ENCODE data around the gene CASKIN2.
"Not testable (repeated sequence)": the region's sequence is repeated elsewhere in the genome, so short reads cannot be mapped to it uniquely, and the experiment has no call there.

CASKIN2 gene

GRCh38 chr17:75459590-75460267 lies 55.6 kb downstream of the CASKIN2 start:
- TF ChIP-seq, protein P1, sequence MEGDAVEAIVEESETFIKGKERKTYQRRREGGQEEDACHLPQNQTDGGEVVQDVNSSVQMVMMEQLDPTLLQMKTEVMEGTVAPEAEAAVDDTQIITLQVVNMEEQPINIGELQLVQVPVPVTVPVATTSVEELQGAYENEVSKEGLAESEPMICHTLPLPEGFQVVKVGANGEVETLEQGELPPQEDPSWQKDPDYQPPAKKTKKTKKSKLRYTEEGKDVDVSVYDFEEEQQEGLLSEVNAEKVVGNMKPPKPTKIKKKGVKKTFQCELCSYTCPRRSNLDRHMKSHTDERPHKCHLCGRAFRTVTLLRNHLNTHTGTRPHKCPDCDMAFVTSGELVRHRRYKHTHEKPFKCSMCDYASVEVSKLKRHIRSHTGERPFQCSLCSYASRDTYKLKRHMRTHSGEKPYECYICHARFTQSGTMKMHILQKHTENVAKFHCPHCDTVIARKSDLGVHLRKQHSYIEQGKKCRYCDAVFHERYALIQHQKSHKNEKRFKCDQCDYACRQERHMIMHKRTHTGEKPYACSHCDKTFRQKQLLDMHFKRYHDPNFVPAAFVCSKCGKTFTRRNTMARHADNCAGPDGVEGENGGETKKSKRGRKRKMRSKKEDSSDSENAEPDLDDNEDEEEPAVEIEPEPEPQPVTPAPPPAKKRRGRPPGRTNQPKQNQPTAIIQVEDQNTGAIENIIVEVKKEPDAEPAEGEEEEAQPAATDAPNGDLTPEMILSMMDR (IDR thresholded peaks at IDR 0.05; ENCODE audit: low read depth, low read length) = no peak
- no peak overlapping the region for H3K4me3 ChIP-seq (ENCODE audit: low read depth, low read length)

DNA sequence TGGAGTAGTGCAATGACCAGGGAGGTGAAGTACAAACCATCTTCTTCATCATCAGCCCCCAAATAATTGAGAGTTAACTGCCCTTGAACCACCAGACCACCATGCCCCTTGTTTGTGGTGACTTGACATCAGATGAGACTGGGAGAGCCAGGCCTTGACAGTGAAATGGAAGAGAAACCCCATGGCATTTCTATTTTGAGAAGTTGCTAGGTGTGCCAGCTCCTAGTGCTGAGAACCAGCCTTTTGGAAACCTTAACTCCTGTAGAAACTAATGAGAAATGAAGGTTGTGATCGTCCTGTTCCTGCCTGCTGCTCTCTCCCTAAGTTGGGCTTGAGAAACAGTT lies 56.1 kb downstream of the CASKIN2 start:
- no peak overlapping the region for H3K4me3 ChIP-seq (ENCODE audit: low read depth, low read length)
- TF ChIP-seq, protein P1 (IDR thresholded peaks at IDR 0.05; ENCODE audit: low read depth, low read length) = no peak

GRCh38 chr17:75457047-75457654 lies 58.2 kb downstream of the CASKIN2 start:
- TF ChIP-seq, protein P1 (IDR thresholded peaks at IDR 0.05; ENCODE audit: low read depth, low read length) = no peak
- H3K4me3 ChIP-seq (ENCODE audit: low read depth, low read length) = peak overlapping the region; percentile 97

DNA sequence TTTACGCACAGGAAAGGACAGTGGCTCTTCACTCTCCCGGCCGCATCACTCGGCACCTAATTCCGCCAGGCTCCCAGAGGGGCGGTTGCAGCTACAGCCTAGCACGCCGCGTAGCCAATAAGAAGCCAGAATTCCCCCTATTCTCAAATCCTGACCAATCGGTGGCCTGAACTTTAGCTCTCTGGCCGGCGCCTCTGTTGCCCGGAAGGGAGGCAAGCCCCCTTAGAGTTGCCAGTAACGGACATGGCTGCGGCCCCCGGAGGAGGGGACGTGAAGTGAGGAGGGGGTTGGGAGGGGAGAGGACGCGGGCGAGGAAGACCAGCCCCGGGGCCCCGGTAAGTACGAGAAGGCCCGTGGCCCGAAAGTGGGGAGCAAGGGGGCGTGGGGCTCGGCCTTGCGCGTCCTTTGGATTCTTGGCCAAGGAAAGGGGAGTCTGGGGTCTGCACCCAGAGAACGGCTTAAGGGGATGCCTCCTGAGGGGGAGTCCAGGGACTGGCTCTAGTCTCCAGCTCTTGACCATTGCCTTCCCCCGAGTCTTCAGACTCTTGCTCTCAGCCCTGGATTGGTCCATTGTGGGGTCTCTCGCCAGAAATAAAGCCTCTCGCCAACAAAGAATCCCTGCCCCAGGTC lies 58.8 kb downstream of the CASKIN2 start, which contains the start of gene TMEM94:
Gene TMEM94 (plus strand): TSS at position 219 of the 630 bp plus-strand sequence. CDS start 15,271 bp downstream, outside the sequence.
- TF ChIP-seq, protein P1 (IDR thresholded peaks at IDR 0.05; ENCODE audit: low read depth, low read length) = no peak
- H3K4me3 ChIP-seq (ENCODE audit: low read depth, low read length) = peak within 1 kb of the TSS; percentile 97

DNA sequence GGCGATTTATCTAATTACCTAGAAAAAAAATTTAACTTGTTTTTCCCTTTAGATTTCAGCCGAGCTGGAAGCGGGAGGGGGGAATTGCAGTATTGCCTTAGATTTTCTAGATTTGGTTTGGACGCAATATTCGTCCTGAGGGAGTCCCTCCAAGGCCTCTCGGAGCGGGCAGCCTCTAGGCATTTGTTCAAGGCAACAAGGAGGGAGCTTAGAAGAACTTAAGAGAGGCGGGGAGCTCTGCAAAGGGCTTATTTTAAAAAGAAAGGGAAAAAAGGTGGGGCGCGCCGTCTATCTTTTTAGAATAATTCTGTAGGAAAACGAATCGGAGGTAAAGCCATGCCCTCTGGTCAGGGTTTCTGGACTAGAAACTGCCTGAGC lies 59.3 kb downstream of the CASKIN2 start:
- peak overlapping the region; percentile 97 for H3K4me3 ChIP-seq (ENCODE audit: low read depth, low read length)
- TF ChIP-seq, protein P1 (IDR thresholded peaks at IDR 0.05; ENCODE audit: low read depth, low read length) = no peak

DNA sequence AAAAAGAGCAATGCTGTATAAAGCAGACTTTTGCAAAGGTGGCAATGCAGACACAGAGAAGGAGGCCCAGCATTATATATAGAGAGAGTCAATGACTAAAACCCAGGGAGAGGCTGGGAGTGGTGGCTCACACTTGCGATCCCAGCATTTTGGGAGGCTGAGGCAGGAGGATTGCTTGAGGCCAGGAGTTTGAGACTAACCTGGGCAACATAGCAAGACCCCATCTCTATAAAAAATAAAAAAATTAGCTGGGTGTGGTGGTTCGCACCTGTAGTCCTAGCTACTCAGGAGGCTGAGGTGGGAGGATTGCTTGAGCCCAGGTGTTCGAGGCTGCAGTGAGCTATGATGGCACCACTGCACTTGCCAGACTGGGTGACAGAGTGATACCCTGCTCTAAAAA lies 60.7 kb downstream of the CASKIN2 start:
- not testable (repeated sequence) for H3K4me3 ChIP-seq (ENCODE audit: low read depth, low read length)

- TF ChIP-seq, protein P1 (IDR thresholded peaks at IDR 0.05; ENCODE audit: low read depth, low read length) = no peak
- no peak overlapping the region for H3K4me3 ChIP-seq (ENCODE audit: low read depth, low read length)
Measured at GRCh38 chr17:75454193-75454592, 61.1 kb downstream of the CASKIN2 start.

All from WI38 (cell line).